Measurements from ENCODE around the gene LIN9. TPM values are rescaled to one million over a fixed set of nuclear protein-coding genes. Genes with fewer than 3 reads are reported as not detected.
A peak's percentile ranks its signal among the peaks of the same experiment; 100 is the strongest.

LIN9 gene
- total and polyA plus RNA-seq, 2 donors (not counting 3 experiments of a cell fraction or from before 2014, with no cell fraction given): 2.5 to 7.6 TPM

- FAIRE-seq (no peak), DNase-seq (ENCODE audit: low read depth, low spot score) (no peak)
- no peaks in the 10 kb centered on the region for H3K9me1 ChIP-seq (replicated peaks; ENCODE audit: control insufficient read depth, extremely low read depth, insufficient read depth, low read length)
- POLR2A ChIA-PET: no interaction called here
- no peaks in the 10 kb centered on the region for H3K9me3 ChIP-seq (replicated peaks; ENCODE audit: control insufficient read depth, insufficient read depth, low read length)
- H2AFZ ChIP-seq (ENCODE audit: low read depth, low read length): no peak overlapping the region
- H3K4me3 ChIP-seq (replicated peaks in 1 of 3; ENCODE audit: insufficient read depth in 1 of 3, low read depth in 1 of 3, low read length in 3 of 3): no peak overlapping the region
- CTCF ChIA-PET: interaction anchor here (0.7 to 2.0 kb wide), 7 partner anchors 7 to 131 kb away, joined by 3 to 17 read pairs (median 6); partner anchors contain the start of gene LIN9
- H3K9ac ChIP-seq (replicated peaks; ENCODE audit: extremely low read depth, insufficient read depth, low read length): no peak overlapping the region
- H4K20me1 ChIP-seq (replicated peaks; ENCODE audit: control insufficient read depth, extremely low read depth, insufficient read depth, low read length): no peaks in the 10 kb centered on the region
- no TSS peak for BruUV-seq (replicated peaks)
- H3K4me2 ChIP-seq (ENCODE audit: insufficient read depth, low read length): no peak overlapping the region
- dilution Hi-C loops (cut with MboI; ENCODE audit: extremely low pct_ligation_motif_present, low sequenced_read_pairs): no loop called here
- H3K4me1 ChIP-seq (ENCODE audit: control insufficient read depth, extremely low read depth, insufficient read depth, low read length): no peaks in the 10 kb centered on the region
- H3K36me3 ChIP-seq (ENCODE audit: control insufficient read depth in 2 of 2, extremely low read depth in 1 of 2, insufficient read depth in 2 of 2, low read length in 2 of 2): no peaks in the 10 kb centered on the region
- H3K27ac ChIP-seq (ENCODE audit: insufficient read depth, low read depth, low read length): no peak overlapping the region
- intact Hi-C loops (cut with micrococcal nuclease): no loop called here
- H3K79me2 ChIP-seq (ENCODE audit: control insufficient read depth, insufficient read depth, low read length): no peaks in the 10 kb centered on the region
- no peak for TF ChIP-seq CTCF (IDR thresholded peaks at IDR 0.05; ENCODE audit: extremely low read depth in 1 of 2, insufficient read depth in 1 of 2, low read depth in 1 of 2, low read length in 2 of 2)
- peaks cover 0 to 1% of the 10 kb centered on the region in 2 experiments for H3K27me3 ChIP-seq (ENCODE audit: control insufficient read depth in 2 of 2, insufficient read depth in 2 of 2, low read length in 2 of 2)
Observed at GRCh38 chr1:226202246-226202645, 106.7 kb downstream of the LIN9 start.

- Histone ChIP-seq H3K27me3 (ENCODE audit: control insufficient read depth in 2 of 2, insufficient read depth in 2 of 2, low read length in 2 of 2) (peaks cover 0 to 1% of the 10 kb centered on the region in 2 experiments), H2AFZ (ENCODE audit: low read depth, low read length) (no peak overlapping the region), H3K4me2 (ENCODE audit: insufficient read depth, low read length) (no peak overlapping the region), H3K36me3 (ENCODE audit: control insufficient read depth in 2 of 2, extremely low read depth in 1 of 2, insufficient read depth in 2 of 2, low read length in 2 of 2) (no peaks in the 10 kb centered on the region), H3K79me2 (ENCODE audit: control insufficient read depth, insufficient read depth, low read length) (no peaks in the 10 kb centered on the region), H3K9me1 (replicated peaks; ENCODE audit: control insufficient read depth, extremely low read depth, insufficient read depth, low read length) (no peaks in the 10 kb centered on the region), H3K4me1 (ENCODE audit: control insufficient read depth, extremely low read depth, insufficient read depth, low read length) (no peaks in the 10 kb centered on the region), H3K4me3 (replicated peaks in 1 of 3; ENCODE audit: insufficient read depth in 1 of 3, low read depth in 1 of 3, low read length in 3 of 3) (no peak overlapping the region), H4K20me1 (replicated peaks; ENCODE audit: control insufficient read depth, extremely low read depth, insufficient read depth, low read length) (no peaks in the 10 kb centered on the region), H3K27ac (ENCODE audit: insufficient read depth, low read depth, low read length) (no peak overlapping the region), H3K9ac (replicated peaks; ENCODE audit: extremely low read depth, insufficient read depth, low read length) (no peak overlapping the region), H3K9me3 (replicated peaks; ENCODE audit: control insufficient read depth, insufficient read depth, low read length) (no peaks in the 10 kb centered on the region)
- no peak for TF ChIP-seq POLR2A (IDR thresholded peaks at IDR 0.05; ENCODE audit: low read depth, low read length)
- TF ChIP-seq POLR2AphosphoS5 (IDR thresholded peaks at IDR 0.05; ENCODE audit: insufficient read depth, low read depth, low read length): no peak
- peak in 1 of 2 donors; percentile 40 for TF ChIP-seq CTCF (IDR thresholded peaks at IDR 0.05; ENCODE audit: extremely low read depth in 1 of 2, insufficient read depth in 1 of 2, low read depth in 1 of 2, low read length in 2 of 2)
- FAIRE-seq (no peak), DNase-seq (ENCODE audit: low read depth, low spot score) (no peak)
- dilution Hi-C loops (cut with MboI; ENCODE audit: extremely low pct_ligation_motif_present, low sequenced_read_pairs) (no loop called here), intact Hi-C loops (cut with micrococcal nuclease) (loop anchor here (1.0 kb wide), 1 partner anchor 132 kb away; no protein-coding TSS in a partner anchor)
- no TSS peak for BruUV-seq (replicated peaks)
- ChIA-PET CTCF (interaction anchor here (0.5 to 2.4 kb wide), 8 partner anchors 9 to 1246 kb away, joined by 3 to 23 read pairs (median 5); partner anchors contain the start of gene LIN9), POLR2A (no interaction called here)
Observed at GRCh38 chr1:226201029-226201593, 107.9 kb downstream of the LIN9 start.

All from endothelial cell of umbilical vein (primary cell).